H1 (cell line): ENCODE data around the gene TRDMT1. TPM values are rescaled to one million over a fixed set of nuclear protein-coding genes. Genes with fewer than 3 reads are reported as not detected.

Source experiments
- CTCF ChIA-PET: fragments of 300-600 bp; sonication (Branson Sonifier 250); formaldehyde crosslinking; loops from one replicate; lab custom pipeline; 2021; ENCODE audit not compliant: partially characterized antibody; lab: Charles Lee
- POLR2A ChIA-PET: fragments of 300-600 bp; sonication (Branson Sonifier 250); formaldehyde crosslinking; loops from one replicate; lab custom pipeline; 2021; ENCODE audit warnings: inconsistent platforms; ENCODE audit not compliant: partially characterized antibody; lab: Charles Lee
- DNase-seq, 2 experiments: peaks; one replicate each; pipeline versions ENCODE4 v3.0.0 to v3.0.0-alpha.2; 2010 to 2022; ENCODE audit warnings: low spot score in 2 of 2, low read depth in 1 of 2, mixed read lengths in 1 of 2
- FAIRE-seq: peaks from 2 replicates; lab custom pipeline; 2011; peaks lifted over from hg19 to GRCh38; lab: Jason Lieb, UNC
- H2AFZ ChIP-seq: 2 replicates; pipeline ENCODE4 v1.8.1; 2012; ENCODE audit warnings: low read length, inconsistent platforms
- H2AK5ac ChIP-seq: 2 replicates; pipeline ENCODE4 v1.6.1; 2013; ENCODE audit warnings: low read depth, low read length
- H2BK120ac ChIP-seq: replicated peaks from 2 replicates; pipeline ENCODE3; 2013; ENCODE audit warnings: low read depth, low read length, inconsistent platforms
- H2BK12ac ChIP-seq: 2 replicates; pipeline ENCODE4 v1.6.1; 2013; ENCODE audit warnings: low read depth, low read length
- H2BK15ac ChIP-seq: 2 replicates; pipeline ENCODE4 v1.6.1; 2013; ENCODE audit warnings: low read length
- H2BK20ac ChIP-seq: 2 replicates; pipeline ENCODE4 v1.6.1; 2013; ENCODE audit warnings: low read length
- H2BK5ac ChIP-seq: 2 replicates; pipeline ENCODE4 v1.6.1; 2013; ENCODE audit warnings: low read depth, low read length
- H3K14ac ChIP-seq: 2 replicates; pipeline ENCODE4 v1.6.1; 2013; ENCODE audit warnings: inconsistent platforms; ENCODE audit not compliant: insufficient read length
- H3K18ac ChIP-seq: 2 replicates; pipeline ENCODE4 v1.6.1; 2013; ENCODE audit warnings: low read length; ENCODE audit errors: extremely low read depth
- H3K23ac ChIP-seq: 2 replicates; pipeline ENCODE4 v1.6.1; 2013; ENCODE audit warnings: inconsistent platforms; ENCODE audit not compliant: insufficient read length
- H3K23me2 ChIP-seq: 2 replicates; pipeline ENCODE4 v1.6.1; 2013; ENCODE audit warnings: low read depth, low read length
- H3K27ac ChIP-seq: 2 replicates; pipeline ENCODE4 v1.6.1; 2011; ENCODE audit warnings: low read depth, low read length, inconsistent platforms
- H3K27me3 ChIP-seq, 4 experiments: replicated peaks in 1 of 4; 1 replicate in 1 of 4; 2 replicates in 3 of 4; pipeline versions ENCODE4 v1.6.1 to v1.8.1; 2011 to 2013; ENCODE audit warnings: low read length in 3 of 4, mild to moderate bottlenecking in 3 of 4, inconsistent platforms in 2 of 4, mixed read lengths in 2 of 4, moderate library complexity in 1 of 4; ENCODE audit not compliant: control insufficient read depth in 3 of 4, insufficient read depth in 3 of 4; ENCODE audit errors: extremely low read depth in 1 of 4
- H3K36me3 ChIP-seq, 4 experiments: 2 replicates each; pipeline versions ENCODE4 v1.6.1 to v1.8.1; 2011 to 2013; ENCODE audit warnings: mild to moderate bottlenecking in 4 of 4, low read length in 3 of 4, moderate library complexity in 2 of 4, control low read depth in 1 of 4, inconsistent platforms in 1 of 4; ENCODE audit not compliant: insufficient read depth in 4 of 4, control insufficient read depth in 2 of 4
- H3K4ac ChIP-seq: replicated peaks from 2 replicates; pipeline ENCODE3; 2013; ENCODE audit warnings: low read length, low read depth, mixed read lengths, inconsistent platforms; ENCODE audit not compliant: insufficient read length
- H3K4me1 ChIP-seq, 4 experiments: replicated peaks in 1 of 4; 1 replicate in 1 of 4; 2 replicates in 3 of 4; pipeline versions ENCODE4 v1.6.1 to v1.8.1; 2011 to 2013; ENCODE audit warnings: low read length in 3 of 4, inconsistent platforms in 2 of 4, mixed read lengths in 1 of 4; ENCODE audit not compliant: insufficient read depth in 4 of 4, control insufficient read depth in 3 of 4
- H3K4me2 ChIP-seq, 2 experiments: 2 replicates each; pipeline versions ENCODE4 v1.6.1 to v1.8.1; 2011 to 2013; ENCODE audit warnings: low read depth in 2 of 2, low read length in 2 of 2, control low read depth in 1 of 2, inconsistent platforms in 1 of 2, mild to moderate bottlenecking in 1 of 2; ENCODE audit not compliant: insufficient read depth in 1 of 2
- H3K4me3 ChIP-seq, 4 experiments: fragments of 200-600, 300-600 bp in 1 of 4; sonication (generic), shearing (Covaris generic), sonication (Bioruptor Twin) in 1 of 4; 2 replicates each; pipeline versions ENCODE4 v1.5.1 to v1.8.1; 2011 to 2016; ENCODE audit warnings: low read length in 4 of 4, low read depth in 3 of 4, control low read depth in 2 of 4, inconsistent platforms in 2 of 4, mild to moderate bottlenecking in 2 of 4, mixed read lengths in 1 of 4, moderate library complexity in 1 of 4; ENCODE audit not compliant: insufficient read depth in 2 of 4; ENCODE audit errors: extremely low read depth in 1 of 4
- H3K56ac ChIP-seq: replicated peaks from 2 replicates; pipeline ENCODE3; 2013; ENCODE audit warnings: low read depth, mild to moderate bottlenecking, mixed read lengths, low read length, inconsistent platforms; ENCODE audit not compliant: insufficient read length
- H3K79me1 ChIP-seq: 2 replicates; pipeline ENCODE4 v1.6.1; 2013; ENCODE audit warnings: low read depth, low read length, control low read depth
- H3K79me2 ChIP-seq, 2 experiments: 2 replicates each; pipeline versions ENCODE4 v1.6.1 to v1.8.1; 2012 to 2013; ENCODE audit warnings: low read length in 2 of 2, mild to moderate bottlenecking in 2 of 2, inconsistent platforms in 1 of 2; ENCODE audit not compliant: insufficient read depth in 2 of 2, control insufficient read depth in 1 of 2
- H3K9ac ChIP-seq, 4 experiments: replicated peaks in 1 of 4; 1 replicate in 1 of 4; 2 replicates in 3 of 4; pipeline versions ENCODE4 v1.6.1 to v1.8.1; 2011 to 2013; ENCODE audit warnings: low read depth in 3 of 4, low read length in 3 of 4, control low read depth in 2 of 4, mild to moderate bottlenecking in 2 of 4, moderate library complexity in 2 of 4, inconsistent platforms in 1 of 4; ENCODE audit errors: extremely low read depth in 1 of 4
- H3K9me3 ChIP-seq, 2 experiments: 2 replicates each; pipeline versions ENCODE4 v1.6.1 to v1.8.1; 2012 to 2013; ENCODE audit warnings: mild to moderate bottlenecking in 2 of 2, moderate library complexity in 2 of 2, control low read depth in 1 of 2, inconsistent platforms in 1 of 2, low read depth in 1 of 2, low read length in 1 of 2, mixed read lengths in 1 of 2; ENCODE audit not compliant: insufficient read depth in 2 of 2
- H4K20me1 ChIP-seq, 2 experiments: replicated peaks in 1 of 2; 2 replicates each; pipeline versions ENCODE3 to v1.8.1; 2011 to 2013; ENCODE audit warnings: inconsistent platforms in 2 of 2, low read length in 2 of 2, mild to moderate bottlenecking in 1 of 2; ENCODE audit not compliant: insufficient read depth in 2 of 2, control insufficient read depth in 1 of 2
- H4K5ac ChIP-seq: 2 replicates; pipeline ENCODE4 v1.6.1; 2013; ENCODE audit warnings: low read length, low read depth, mixed read lengths, inconsistent platforms; ENCODE audit not compliant: insufficient read length
- H4K8ac ChIP-seq: 2 replicates; pipeline ENCODE4 v1.8.0; 2013; ENCODE audit warnings: mild to moderate bottlenecking, moderate library complexity, low read length, inconsistent platforms; ENCODE audit not compliant: insufficient read depth; ENCODE audit errors: extremely low read depth
- H4K91ac ChIP-seq: replicated peaks from 2 replicates; pipeline ENCODE3; 2013; ENCODE audit warnings: low read length, mixed read lengths, inconsistent platforms; ENCODE audit not compliant: insufficient read length
- ASH2L ChIP-seq: fragments of 200-600, 300-600 bp; sonication (generic); IDR thresholded peaks from one replicate; pipeline ENCODE4 v1.7.1; 2017; ENCODE audit warnings: low read length
- CTBP2 ChIP-seq: IDR thresholded peaks from 2 replicates; pipeline ENCODE4 v1.7.0; 2011; ENCODE audit warnings: borderline replicate concordance, mild to moderate bottlenecking, moderate library complexity, mixed read lengths, low read length; ENCODE audit not compliant: insufficient read depth, insufficient read length
- EP300 ChIP-seq, 2 experiments: IDR thresholded peaks; 1 replicate in 1 of 2; 2 replicates in 1 of 2; pipeline ENCODE4 v1.6.1; 2011 to 2012; ENCODE audit warnings: low read depth in 2 of 2, low read length in 2 of 2, mild to moderate bottlenecking in 2 of 2, borderline replicate concordance in 1 of 2, inconsistent platforms in 1 of 2, moderate library complexity in 1 of 2
- GTF2F1 ChIP-seq: IDR thresholded peaks from 2 replicates; pipeline ENCODE4 v1.6.1; 2012; ENCODE audit warnings: low read depth, low read length, improper control_type of control experiment, borderline replicate concordance
- KDM5A ChIP-seq: fragments of 200-600 bp; IDR thresholded peaks from 2 replicates; pipeline ENCODE4 v1.7.1; 2012; ENCODE audit warnings: mild to moderate bottlenecking, low read length, inconsistent platforms, mixed read lengths
- RBBP5 ChIP-seq: IDR thresholded peaks from 2 replicates; pipeline ENCODE4 v1.7.1; 2012; ENCODE audit warnings: low read depth, mild to moderate bottlenecking, inconsistent platforms, low read length, moderate library complexity, borderline replicate concordance
- RNF2 ChIP-seq: fragments of 200-900, 300-1000 bp; sonication (generic); IDR thresholded peaks from 2 replicates; pipeline ENCODE4 v1.7.1; 2016; ENCODE audit warnings: borderline replicate concordance, low read depth, mild to moderate bottlenecking, antibody characterized with exemption, low read length; ENCODE audit not compliant: poor library complexity, severe bottlenecking; ENCODE audit errors: missing control alignments
- SP2 ChIP-seq: IDR thresholded peaks from 2 replicates; pipeline ENCODE4 v1.6.1; 2012; ENCODE audit warnings: mild to moderate bottlenecking, low read length, inconsistent platforms
- SP4 ChIP-seq: IDR thresholded peaks from 2 replicates; pipeline ENCODE4 v1.6.1; 2012; ENCODE audit warnings: low read length, inconsistent platforms
- TEAD4 ChIP-seq: IDR thresholded peaks from 2 replicates; pipeline ENCODE4 v1.6.1; 2012; ENCODE audit warnings: low read depth, low read length, inconsistent platforms, mixed read lengths
- WGBS, 2 experiments: shearing (Covaris generic) in 1 of 2; methylation state at CpG; one replicate each; pipeline versions ENCODE4 v1.1.6 to v1.1.7; 2013 to 2015; ENCODE audit warnings: low lambda C conversion rate in 2 of 2, mixed read lengths in 2 of 2, inconsistent platforms in 1 of 2, low coverage in 1 of 2, missing lambda C conversion rate in 1 of 2; ENCODE audit not compliant: insufficient replicate concordance in 2 of 2, insufficient coverage in 1 of 2, insufficient read length in 1 of 2; ENCODE audit errors: extremely low coverage in 1 of 2, missing lambda C conversion rate in 1 of 2; 5-methylcytosine and 5-hydroxymethylcytosine counted together
- polyA plus RNA-seq, 7 experiments: library from polyadenylated mRNA; depleted of rRNA in 3 of 7; stranded (reverse) in 5 of 7; unstranded in 2 of 7; fragments of >200 nt in 5 of 7; fragments of 200-250 nt in 2 of 7; gene quantifications; 1 replicate in 5 of 7; 2 replicates in 1 of 7; 4 replicates in 1 of 7; pipeline versions ENCODE4 v1.2.1 to v1.2.3, GENCODE V29; 2011 to 2013; ENCODE audit warnings: missing spikeins in 2 of 7, mixed read lengths in 2 of 7
- total RNA-seq: library from RNA; stranded (reverse); fragmentation: NEBNext Ultra II Directional; extraction: Animal tissue kit (Norgen Biotek cat#: 25700); gene quantifications from 2 replicates; pipeline ENCODE4 v1.2.1, GENCODE V29; 2021
- TF ChIP-seq, protein P1 (sequence below): IDR thresholded peaks from 2 replicates; pipeline ENCODE4 v1.6.1; 2012; ENCODE audit warnings: inconsistent platforms

Gene TRDMT1
- total and polyA plus RNA-seq, 2 of the 8 experiments (the other 6 are each of a cell fraction or from before 2014, with no cell fraction given): 7.4 to 21.4 TPM

DNA sequence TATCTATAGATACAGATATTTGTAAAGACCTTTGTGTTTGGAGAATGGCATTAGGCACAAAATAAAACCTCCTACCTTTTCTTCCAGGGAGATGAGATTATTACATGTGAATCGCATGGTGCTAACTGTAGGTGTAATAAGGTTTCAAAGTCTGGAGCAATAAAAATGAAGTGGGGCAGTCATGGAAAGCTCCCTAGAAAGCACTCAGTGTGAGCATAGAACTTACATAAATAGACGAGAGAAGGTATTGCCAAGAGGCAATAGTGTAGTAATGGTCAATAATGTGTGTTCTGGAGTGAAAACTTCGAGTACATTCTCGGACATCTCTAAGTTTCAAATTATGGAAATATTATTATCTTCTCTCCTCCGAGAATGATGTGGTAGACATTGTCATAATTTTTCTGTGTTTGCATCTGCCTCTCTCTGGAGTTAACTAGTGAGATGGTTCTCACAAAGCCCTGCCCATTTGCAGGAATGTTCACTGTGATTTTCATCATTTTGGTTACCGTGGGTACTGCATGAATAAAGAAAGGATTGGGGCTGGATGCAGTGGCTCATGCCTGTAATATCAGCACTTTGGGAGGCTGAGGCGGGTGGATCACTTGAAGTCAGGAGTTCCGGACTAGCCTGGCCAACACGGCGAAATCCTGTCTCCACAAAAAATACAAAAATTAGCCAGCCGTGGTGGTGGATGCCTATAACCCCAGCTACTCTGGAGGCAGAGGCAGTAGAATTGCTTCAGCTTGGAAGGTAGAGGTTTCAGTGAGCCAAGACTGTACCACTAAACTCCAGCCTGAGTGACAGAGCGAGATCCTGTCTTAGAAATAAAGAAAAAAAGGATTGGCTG, 37.2 kb upstream of the TRDMT1 start:
- CTCF ChIA-PET: interaction anchor here (0.6 to 1.4 kb wide), 4 partner anchors 9 to 348 kb away, joined by 3 to 5 read pairs (median 3); no protein-coding TSS in a partner anchor
- no peaks in the 10 kb centered on the region for H3K79me2 ChIP-seq
- no peaks in the 10 kb centered on the region for H3K79me1 ChIP-seq
- FAIRE-seq (no peak), DNase-seq (no peak)
- no peak overlapping the region for H3K27ac ChIP-seq
- H2BK120ac ChIP-seq: no peak overlapping the region
- no peak overlapping the region for H3K56ac ChIP-seq
- H4K91ac ChIP-seq: no peak overlapping the region
- no peaks in the 10 kb centered on the region for H4K20me1 ChIP-seq
- no peak overlapping the region for H2AK5ac ChIP-seq
- no peak overlapping the region for H2BK12ac ChIP-seq
- no peak overlapping the region for H3K4me3 ChIP-seq
- no peak overlapping the region for H2BK20ac ChIP-seq
- WGBS, 2 experiments: 90% methylated on average over 12 of the region's 12 CpGs; no CpG with 5 or more reads in 1 of the 2 experiments
- H3K4me2 ChIP-seq: no peak overlapping the region
- H3K36me3 ChIP-seq: peaks cover 3 to 43% (median 36%) of the 10 kb centered on the region in 4 experiments; a peak in 7 of 8 replicates
- no peaks in the 10 kb centered on the region for H3K23me2 ChIP-seq
- no peak overlapping the region for H4K8ac ChIP-seq
- no peak overlapping the region for H3K4ac ChIP-seq
- H3K4me1 ChIP-seq: no peaks in the 10 kb centered on the region
- no peak overlapping the region for H3K14ac ChIP-seq
- no peaks in the 10 kb centered on the region for H3K9me3 ChIP-seq
- H2BK5ac ChIP-seq: no peak overlapping the region
- no peak overlapping the region for H2AFZ ChIP-seq
- H3K27me3 ChIP-seq: no peaks in the 10 kb centered on the region
- POLR2A ChIA-PET: interaction anchor here (0.8 to 1.9 kb wide), 3 partner anchors 10 to 38 kb away, joined by 3 to 6 read pairs (median 4); partner anchors contain the start of gene VIM
- H3K9ac ChIP-seq: no peak overlapping the region
- no peak overlapping the region for H3K18ac ChIP-seq
- no peak overlapping the region for H4K5ac ChIP-seq
- no peak overlapping the region for H3K23ac ChIP-seq
- no peak overlapping the region for H2BK15ac ChIP-seq
- no peak for TF ChIP-seq ASH2L
- TF ChIP-seq, protein P1, sequence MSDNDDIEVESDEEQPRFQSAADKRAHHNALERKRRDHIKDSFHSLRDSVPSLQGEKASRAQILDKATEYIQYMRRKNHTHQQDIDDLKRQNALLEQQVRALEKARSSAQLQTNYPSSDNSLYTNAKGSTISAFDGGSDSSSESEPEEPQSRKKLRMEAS: no peak
- no peak for TF ChIP-seq SP4
- no peak for TF ChIP-seq EP300 (IDR thresholded peaks at IDR 0.05; ENCODE audit: borderline replicate concordance in 1 of 2, low read depth in 2 of 2, low read length in 2 of 2)
- no peak for TF ChIP-seq CTBP2
- no peak for TF ChIP-seq TEAD4
- TF ChIP-seq GTF2F1: no peak
- TF ChIP-seq RNF2: no peak
- no peak for TF ChIP-seq KDM5A
- no peak for TF ChIP-seq SP2
- no peak for TF ChIP-seq RBBP5
